Testis (tissue), 2 donors: Measurements from ENCODE around the gene PRDM13.

Experiments
- POLR2A ChIP-seq: fragments of 450-650 bp; IDR thresholded peaks from one replicate; pipeline ENCODE4 v1.6.1; 2017; ENCODE audit warnings: antibody characterized with exemption, mild to moderate bottlenecking, moderate library complexity
- TF ChIP-seq, protein P1 (sequence below), 3 experiments: fragments of 450-650 bp in 2 of 3; fragments of 200-600 bp in 1 of 3; sonication (generic) in 1 of 3; IDR thresholded peaks; one replicate each; pipeline ENCODE4 v1.5.1; 2016 to 2019; ENCODE audit warnings: antibody characterized with exemption in 3 of 3, mild to moderate bottlenecking in 2 of 3, moderate library complexity in 1 of 3

DNA sequence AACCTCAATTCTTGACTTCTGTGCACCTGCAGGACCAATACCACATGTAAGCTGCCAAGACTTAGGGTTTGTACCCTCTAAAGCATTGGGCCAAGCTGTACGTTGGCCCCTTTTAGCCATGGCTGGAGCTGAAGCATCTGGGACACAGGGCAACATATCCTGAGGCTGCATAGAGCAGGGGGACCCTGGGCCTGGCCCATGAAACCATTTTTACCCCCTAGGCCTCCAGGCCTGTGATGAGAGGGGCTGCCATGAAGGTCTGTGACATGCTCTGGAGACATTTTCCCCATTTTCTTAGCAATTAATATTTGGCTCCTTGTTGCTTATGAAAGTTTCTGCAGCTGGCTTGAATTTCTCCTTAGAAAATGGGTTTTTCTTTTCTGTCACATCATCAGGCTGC is 31.0 kb downstream of the PRDM13 start:
- TF ChIP-seq, protein P1, sequence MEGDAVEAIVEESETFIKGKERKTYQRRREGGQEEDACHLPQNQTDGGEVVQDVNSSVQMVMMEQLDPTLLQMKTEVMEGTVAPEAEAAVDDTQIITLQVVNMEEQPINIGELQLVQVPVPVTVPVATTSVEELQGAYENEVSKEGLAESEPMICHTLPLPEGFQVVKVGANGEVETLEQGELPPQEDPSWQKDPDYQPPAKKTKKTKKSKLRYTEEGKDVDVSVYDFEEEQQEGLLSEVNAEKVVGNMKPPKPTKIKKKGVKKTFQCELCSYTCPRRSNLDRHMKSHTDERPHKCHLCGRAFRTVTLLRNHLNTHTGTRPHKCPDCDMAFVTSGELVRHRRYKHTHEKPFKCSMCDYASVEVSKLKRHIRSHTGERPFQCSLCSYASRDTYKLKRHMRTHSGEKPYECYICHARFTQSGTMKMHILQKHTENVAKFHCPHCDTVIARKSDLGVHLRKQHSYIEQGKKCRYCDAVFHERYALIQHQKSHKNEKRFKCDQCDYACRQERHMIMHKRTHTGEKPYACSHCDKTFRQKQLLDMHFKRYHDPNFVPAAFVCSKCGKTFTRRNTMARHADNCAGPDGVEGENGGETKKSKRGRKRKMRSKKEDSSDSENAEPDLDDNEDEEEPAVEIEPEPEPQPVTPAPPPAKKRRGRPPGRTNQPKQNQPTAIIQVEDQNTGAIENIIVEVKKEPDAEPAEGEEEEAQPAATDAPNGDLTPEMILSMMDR (IDR thresholded peaks at IDR 0.05), result no peak
- TF ChIP-seq POLR2A, result no peak
